Muscle layer of colon (tissue), 2 donors: ENCODE results near the gene CHTF8.

Experiments used
- H3K27ac ChIP-seq: one replicate; pipeline ENCODE4 v1.7.0; 2013; ENCODE audit warnings: low read depth, mild to moderate bottlenecking, low read length, moderate library complexity
- H3K27me3 ChIP-seq, 2 donors: one replicate each; pipeline ENCODE4 v1.7.0; 2013; ENCODE audit warnings: low read length in 2 of 2, mild to moderate bottlenecking in 2 of 2; ENCODE audit not compliant: insufficient read depth in 2 of 2, control insufficient read depth in 1 of 2
- H3K36me3 ChIP-seq: one replicate; pipeline ENCODE4 v1.7.0; 2013; ENCODE audit warnings: mild to moderate bottlenecking, low read length; ENCODE audit not compliant: insufficient read depth
- H3K4me1 ChIP-seq: one replicate; pipeline ENCODE4 v1.7.0; 2013; ENCODE audit warnings: mild to moderate bottlenecking, low read length; ENCODE audit not compliant: insufficient read depth
- H3K4me3 ChIP-seq, 2 donors: one replicate each; pipeline ENCODE4 v1.7.0; 2013; ENCODE audit warnings: low read length in 2 of 2, low read depth in 1 of 2, mild to moderate bottlenecking in 1 of 2, moderate library complexity in 1 of 2
- H3K9ac ChIP-seq: one replicate; pipeline ENCODE4 v1.7.0; 2013; ENCODE audit warnings: low read length
- H3K9me3 ChIP-seq: one replicate; pipeline ENCODE4 v1.7.0; 2013; ENCODE audit warnings: mild to moderate bottlenecking, low read length
- donor health status: abdominal sarcoma.
- donor health status: Adenocarcinoma of cecum.

The CHTF8 gene

DNA sequence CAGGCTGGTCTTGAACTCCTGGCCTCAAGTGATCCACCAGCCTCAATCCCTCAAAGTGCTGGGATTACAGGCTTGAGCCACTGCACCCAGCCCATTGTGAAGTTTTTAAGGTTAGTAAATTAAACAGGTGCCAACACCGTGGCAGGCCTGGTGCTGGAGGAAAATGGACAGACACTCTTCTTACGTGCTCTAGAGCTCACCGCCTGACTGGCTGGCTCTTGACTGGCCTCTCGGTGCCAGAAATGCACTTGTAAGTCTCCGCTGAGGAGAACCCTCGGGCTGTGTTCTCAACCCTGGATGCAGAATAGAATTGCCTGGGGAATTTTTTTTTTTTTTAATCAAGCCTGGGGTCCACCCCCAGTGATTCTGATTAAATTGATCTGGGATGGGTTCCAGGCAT, 37.2 kb downstream of the CHTF8 start:
- H3K4me3 ChIP-seq = no peak overlapping the region
- no peaks in the 10 kb centered on the region for H3K27me3 ChIP-seq
- no peaks in the 10 kb centered on the region for H3K4me1 ChIP-seq
- H3K27ac ChIP-seq = no peak overlapping the region
- no peak overlapping the region for H3K9ac ChIP-seq
- H3K36me3 ChIP-seq = no peaks in the 10 kb centered on the region
- no peaks in the 10 kb centered on the region for H3K9me3 ChIP-seq

DNA sequence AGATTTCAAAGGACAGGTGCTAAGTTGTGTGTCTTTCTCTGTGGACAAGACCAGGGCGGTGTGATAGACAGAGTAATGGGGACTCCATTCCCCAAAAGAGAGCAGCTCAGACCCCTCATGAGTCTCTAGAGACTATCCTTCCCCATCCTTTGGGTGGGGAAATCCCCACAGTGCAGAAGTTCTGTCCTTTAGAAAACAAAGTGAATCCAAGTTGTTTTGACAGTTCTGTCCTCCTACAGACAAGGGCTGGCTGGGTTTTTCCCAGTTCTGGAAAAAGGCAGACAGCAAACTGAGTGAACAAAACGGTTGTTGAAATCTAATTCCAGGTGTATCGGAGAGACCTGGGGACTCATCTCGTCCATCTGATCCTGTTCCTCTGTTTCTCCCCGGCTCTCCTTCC, 37.9 kb downstream of the CHTF8 start:
- Histone ChIP-seq H3K36me3 (no peaks in the 10 kb centered on the region), H3K27ac (no peak overlapping the region), H3K4me1 (no peaks in the 10 kb centered on the region), H3K9ac (no peak overlapping the region), H3K9me3 (no peaks in the 10 kb centered on the region), H3K27me3 (no peaks in the 10 kb centered on the region), H3K4me3 (no peak overlapping the region)

DNA sequence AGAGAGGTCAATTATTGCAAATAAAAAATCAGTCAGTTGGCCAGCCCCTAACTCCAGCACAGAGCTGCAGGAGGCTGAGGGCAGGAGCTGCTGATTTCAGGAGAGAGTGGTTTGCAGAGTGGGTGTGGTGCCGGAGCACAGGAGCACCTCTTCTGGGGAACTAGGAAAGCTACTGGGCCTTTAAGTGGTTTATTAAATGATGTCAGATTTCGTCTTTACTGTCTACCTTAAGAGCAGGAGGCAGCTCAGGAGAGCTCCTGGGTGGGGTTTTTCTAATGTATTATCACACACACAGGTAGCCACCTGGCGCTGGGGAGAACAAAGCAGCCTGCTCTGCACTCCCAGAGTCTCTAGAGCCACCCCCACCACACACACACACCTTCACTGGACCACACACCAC, 38.4 kb downstream of the CHTF8 start:
- Histone ChIP-seq H3K27me3 (no peaks in the 10 kb centered on the region), H3K27ac (no peak overlapping the region), H3K4me3 (no peak overlapping the region), H3K9ac (no peak overlapping the region), H3K4me1 (no peaks in the 10 kb centered on the region), H3K9me3 (no peaks in the 10 kb centered on the region), H3K36me3 (no peaks in the 10 kb centered on the region)

- Histone ChIP-seq H3K27ac (no peak overlapping the region), H3K36me3 (peaks cover 2% of the 10 kb centered on the region), H3K27me3 (no peaks in the 10 kb centered on the region), H3K4me1 (no peaks in the 10 kb centered on the region), H3K9ac (no peak overlapping the region), H3K9me3 (no peaks in the 10 kb centered on the region), H3K4me3 (no peak overlapping the region)
Observed at GRCh38 chr16:69089091-69089910, 43.1 kb downstream of the CHTF8 start.

GRCh38 chr16:69088684-69089083, 43.7 kb downstream of the CHTF8 start:
- Histone ChIP-seq H3K4me1 (no peaks in the 10 kb centered on the region), H3K36me3 (peaks cover 7% of the 10 kb centered on the region), H3K9ac (no peak overlapping the region), H3K27me3 (no peaks in the 10 kb centered on the region), H3K27ac (no peak overlapping the region), H3K9me3 (no peaks in the 10 kb centered on the region), H3K4me3 (no peak overlapping the region)

DNA sequence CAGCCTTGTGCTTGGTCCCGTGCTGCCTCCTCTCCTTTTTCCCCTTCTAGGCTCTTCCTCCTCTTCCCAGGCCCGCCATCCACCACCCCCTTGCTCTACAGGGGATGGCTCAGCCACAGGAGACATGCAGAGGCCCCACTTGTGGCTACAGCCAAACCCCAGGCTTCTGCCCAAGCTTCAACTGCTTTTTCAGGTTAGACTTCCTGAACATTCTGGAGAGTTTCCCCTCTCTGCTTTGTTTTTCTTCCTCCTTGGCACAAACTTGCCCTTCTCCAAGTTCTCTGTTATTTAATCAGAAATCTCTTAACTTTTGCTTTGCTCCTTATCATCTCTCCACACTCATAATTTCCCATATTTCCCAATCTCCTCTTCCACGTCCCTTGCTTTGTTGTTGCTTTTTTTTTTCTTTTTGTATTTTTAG, 45.2 kb downstream of the CHTF8 start:
- Histone ChIP-seq H3K9me3 (no peaks in the 10 kb centered on the region), H3K27me3 (no peaks in the 10 kb centered on the region), H3K4me1 (no peaks in the 10 kb centered on the region), H3K4me3 (no peak overlapping the region), H3K27ac (no peak overlapping the region), H3K9ac (no peak overlapping the region), H3K36me3 (peaks cover 7% of the 10 kb centered on the region)

GRCh38 chr16:69085032-69085695, 47.2 kb downstream of the CHTF8 start:
- Histone ChIP-seq H3K9me3 (no peaks in the 10 kb centered on the region), H3K4me1 (no peaks in the 10 kb centered on the region), H3K27ac (no peak overlapping the region), H3K27me3 (no peaks in the 10 kb centered on the region), H3K36me3 (peaks cover 7% of the 10 kb centered on the region), H3K9ac (no peak overlapping the region), H3K4me3 (no peak overlapping the region)

- H3K36me3 ChIP-seq = peaks cover 7% of the 10 kb centered on the region
- no peaks in the 10 kb centered on the region for H3K4me1 ChIP-seq
- no peak overlapping the region for H3K27ac ChIP-seq
- no peaks in the 10 kb centered on the region for H3K9me3 ChIP-seq
- H3K9ac ChIP-seq = no peak overlapping the region
- no peaks in the 10 kb centered on the region for H3K27me3 ChIP-seq
- no peak overlapping the region for H3K4me3 ChIP-seq
Observed at GRCh38 chr16:69084289-69084688, 48.1 kb downstream of the CHTF8 start.

GRCh38 chr16:69083306-69083941, 49.0 kb downstream of the CHTF8 start:
- H3K27me3 ChIP-seq = no peaks in the 10 kb centered on the region
- H3K27ac ChIP-seq = no peak overlapping the region
- H3K9ac ChIP-seq = no peak overlapping the region
- H3K4me1 ChIP-seq = no peaks in the 10 kb centered on the region
- no peaks in the 10 kb centered on the region for H3K9me3 ChIP-seq
- no peak overlapping the region for H3K4me3 ChIP-seq
- peaks cover 7% of the 10 kb centered on the region for H3K36me3 ChIP-seq

- Histone ChIP-seq H3K4me3 (no peak overlapping the region), H3K36me3 (peaks cover 7% of the 10 kb centered on the region), H3K27ac (no peak overlapping the region), H3K4me1 (no peaks in the 10 kb centered on the region), H3K27me3 (no peaks in the 10 kb centered on the region), H3K9ac (no peak overlapping the region), H3K9me3 (no peaks in the 10 kb centered on the region)
Observed at GRCh38 chr16:69079697-69080096, 52.7 kb downstream of the CHTF8 start.

- Histone ChIP-seq H3K27ac (no peak overlapping the region), H3K4me3 (no peak overlapping the region), H3K36me3 (no peaks in the 10 kb centered on the region), H3K9me3 (no peaks in the 10 kb centered on the region), H3K4me1 (no peaks in the 10 kb centered on the region), H3K9ac (no peak overlapping the region), H3K27me3 (no peaks in the 10 kb centered on the region)
Observed at GRCh38 chr16:69078073-69078472, 54.3 kb downstream of the CHTF8 start.
